Sigmoid colon (tissue), 4 donors: ENCODE measurements around the gene TRIP11.

ENCODE experiments used
- EP300 ChIP-seq, 4 donors: sonication (generic); formaldehyde crosslinking; IDR thresholded peaks; one replicate each; pipeline ENCODE4 v1.6.1; 2017; ENCODE audit warnings: antibody characterized with exemption in 4 of 4
- POLR2AphosphoS5 ChIP-seq, 4 donors: sonication (generic); formaldehyde crosslinking; IDR thresholded peaks; one replicate each; pipeline ENCODE4 v1.6.1; 2017; ENCODE audit warnings: antibody characterized with exemption in 4 of 4

- TF ChIP-seq EP300 (IDR thresholded peaks at IDR 0.05) (no peak), POLR2AphosphoS5 (IDR thresholded peaks at IDR 0.05) (no peak)
These were observed 42.9 kb downstream of the TRIP11 start for GRCh38 chr14:91996948-91997371.
